ENCODE data around the gene SH3RF1. TPM values are rescaled to one million over a fixed set of nuclear protein-coding genes. Genes with fewer than 3 reads are reported as not detected.

Gene SH3RF1
- total and polyA plus RNA-seq, 2 of the 8 experiments (the other 6 are each of a cell fraction or from before 2014, with no cell fraction given) = 6.9 to 15.1 TPM

DNA sequence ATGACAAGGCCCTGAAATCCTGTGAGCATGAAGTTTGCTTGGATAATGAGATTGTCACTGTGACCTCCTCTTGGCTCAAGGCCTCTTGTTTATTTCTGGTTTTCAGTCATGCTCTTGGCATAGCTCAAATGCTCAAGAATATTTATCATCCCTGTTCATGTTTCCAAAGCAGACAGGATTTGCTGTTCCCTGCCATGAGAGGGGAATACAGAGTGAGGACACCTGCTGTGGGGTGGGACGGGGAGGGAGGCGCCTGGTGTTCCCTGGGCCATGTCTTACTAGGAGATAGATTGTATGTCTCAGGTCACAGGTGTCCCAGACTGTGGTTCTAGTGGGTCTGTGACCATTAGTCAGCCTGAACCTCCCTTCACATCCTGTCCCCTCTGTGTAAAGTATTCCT is 34.9 kb upstream of the SH3RF1 start:
- Histone ChIP-seq H2BK20ac (ENCODE audit: low read length) (no peak overlapping the region), H3K79me1 (ENCODE audit: low read depth, low read length) (no peaks in the 10 kb centered on the region), H2BK12ac (ENCODE audit: low read depth, low read length) (no peak overlapping the region), H4K8ac (ENCODE audit: extremely low read depth, insufficient read depth, low read length) (no peak overlapping the region), H3K23ac (ENCODE audit: insufficient read length) (no peak overlapping the region), H3K9ac (replicated peaks in 1 of 4; ENCODE audit: extremely low read depth in 1 of 4, low read depth in 3 of 4, low read length in 3 of 4) (no peak overlapping the region), H3K4me2 (ENCODE audit: insufficient read depth in 1 of 2, low read depth in 2 of 2, low read length in 2 of 2) (no peak overlapping the region), H4K5ac (ENCODE audit: insufficient read length, low read depth, low read length) (no peak overlapping the region), H3K18ac (ENCODE audit: extremely low read depth, low read length) (no peak overlapping the region), H2BK120ac (replicated peaks; ENCODE audit: low read depth, low read length) (no peak overlapping the region), H3K36me3 (ENCODE audit: control insufficient read depth in 2 of 4, insufficient read depth in 4 of 4, low read length in 3 of 4) (no peaks in the 10 kb centered on the region), H3K56ac (replicated peaks; ENCODE audit: insufficient read length, low read depth, low read length) (no peak overlapping the region), H2BK5ac (ENCODE audit: low read depth, low read length) (no peak overlapping the region), H2AFZ (ENCODE audit: low read length) (no peak overlapping the region), H3K4me1 (replicated peaks in 1 of 4; ENCODE audit: control insufficient read depth in 3 of 4, insufficient read depth in 4 of 4, low read length in 3 of 4) (no peaks in the 10 kb centered on the region), H2BK15ac (ENCODE audit: low read length) (no peak overlapping the region), H3K23me2 (ENCODE audit: low read depth, low read length) (no peaks in the 10 kb centered on the region), H4K20me1 (replicated peaks in 1 of 2; ENCODE audit: control insufficient read depth in 1 of 2, insufficient read depth in 2 of 2, low read length in 2 of 2) (peaks cover 0 to 1% of the 10 kb centered on the region in 2 experiments), H3K79me2 (ENCODE audit: control insufficient read depth in 1 of 2, insufficient read depth in 2 of 2, low read length in 2 of 2) (no peaks in the 10 kb centered on the region), H4K91ac (replicated peaks; ENCODE audit: insufficient read length, low read length) (no peak overlapping the region), H3K27ac (ENCODE audit: low read depth, low read length) (no peak overlapping the region), H3K27me3 (replicated peaks in 1 of 4; ENCODE audit: control insufficient read depth in 3 of 4, extremely low read depth in 1 of 4, insufficient read depth in 3 of 4, low read length in 3 of 4) (peaks cover 0 to 1% (median 0%) of the 10 kb centered on the region in 4 experiments; a peak in 1 of 7 replicates), H3K4me3 (ENCODE audit: extremely low read depth in 1 of 4, insufficient read depth in 2 of 4, low read depth in 3 of 4, low read length in 4 of 4) (no peak overlapping the region), H3K9me3 (ENCODE audit: insufficient read depth in 2 of 2, low read depth in 1 of 2, low read length in 1 of 2) (no peaks in the 10 kb centered on the region), H2AK5ac (ENCODE audit: low read depth, low read length) (no peak overlapping the region), H3K14ac (ENCODE audit: insufficient read length) (no peak overlapping the region), H3K4ac (replicated peaks; ENCODE audit: insufficient read length, low read depth, low read length) (no peak overlapping the region)
- TF ChIP-seq CREB1 (IDR thresholded peaks at IDR 0.05) (no peak), BRCA1 (IDR thresholded peaks at IDR 0.05; ENCODE audit: low read depth, low read length) (no peak), BACH1 (IDR thresholded peaks at IDR 0.05; ENCODE audit: low read length) (no peak), KDM4A (IDR thresholded peaks at IDR 0.05; ENCODE audit: low read depth, low read length, severe bottlenecking) (no peak), SP2 (IDR thresholded peaks at IDR 0.05; ENCODE audit: low read length) (no peak), SRF (IDR thresholded peaks at IDR 0.05; ENCODE audit: low read depth, low read length) (no peak), HDAC6 (IDR thresholded peaks at IDR 0.05; ENCODE audit: low read depth, low read length) (no peak), POU5F1 (IDR thresholded peaks at IDR 0.05; ENCODE audit: low read depth, low read length) (no peak), GTF2F1 (IDR thresholded peaks at IDR 0.05; ENCODE audit: borderline replicate concordance, low read depth, low read length) (no peak), NRF1 (IDR thresholded peaks at IDR 0.05; ENCODE audit: low read depth, low read length) (no peak), YY1 (IDR thresholded peaks at IDR 0.05; ENCODE audit: low read depth, low read length) (no peak), RAD21 (IDR thresholded peaks at IDR 0.05 in 1 of 2, conservative IDR thresholded peaks at IDR 0.05 in 1 of 2; ENCODE audit: low read depth in 2 of 2, low read length in 2 of 2) (no peak), SIX5 (IDR thresholded peaks at IDR 0.05; ENCODE audit: low read depth, low read length) (no peak), HDAC2 (IDR thresholded peaks at IDR 0.05; ENCODE audit: borderline replicate concordance in 1 of 2, low read depth in 2 of 2, low read length in 2 of 2) (no peak)
- TF ChIP-seq, protein P1, sequence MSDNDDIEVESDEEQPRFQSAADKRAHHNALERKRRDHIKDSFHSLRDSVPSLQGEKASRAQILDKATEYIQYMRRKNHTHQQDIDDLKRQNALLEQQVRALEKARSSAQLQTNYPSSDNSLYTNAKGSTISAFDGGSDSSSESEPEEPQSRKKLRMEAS (IDR thresholded peaks at IDR 0.05) = no peak
- no peak for FAIRE-seq
- POLR2A ChIA-PET (ENCODE audit: partially characterized antibody) = no interaction called here
- CTCF ChIA-PET (ENCODE audit: partially characterized antibody) = no interaction called here
- DNase-seq (ENCODE audit: low read depth in 1 of 2, low spot score in 2 of 2) = no peak
- WGBS, 2 experiments (ENCODE audit: extremely low coverage in 1 of 2, insufficient coverage in 1 of 2, insufficient read length in 1 of 2, insufficient replicate concordance in 2 of 2, low coverage in 1 of 2, low lambda C conversion rate in 2 of 2, missing lambda C conversion rate in 1 of 2) = no CpG with 5 or more reads among the region's 2 CpGs
